HG03460 (cell line): ENCODE measurements around the gene CCL4.
"Not testable (repeated sequence)": the region's sequence is repeated elsewhere in the genome, so short reads cannot be mapped to it uniquely, and the experiment has no call there.

Source experiments
- ATAC-seq: cut with Tn5 transposase; IDR thresholded peaks from one replicate; pipeline ENCODE4 v1.9.1; 2021; ENCODE audit not compliant: unreplicated experiment

The CCL4 gene

GRCh38 chr17:36087897-36088572 lies 15.6 kb upstream of the CCL4 start:
- ATAC-seq, result not testable (repeated sequence)

DNA sequence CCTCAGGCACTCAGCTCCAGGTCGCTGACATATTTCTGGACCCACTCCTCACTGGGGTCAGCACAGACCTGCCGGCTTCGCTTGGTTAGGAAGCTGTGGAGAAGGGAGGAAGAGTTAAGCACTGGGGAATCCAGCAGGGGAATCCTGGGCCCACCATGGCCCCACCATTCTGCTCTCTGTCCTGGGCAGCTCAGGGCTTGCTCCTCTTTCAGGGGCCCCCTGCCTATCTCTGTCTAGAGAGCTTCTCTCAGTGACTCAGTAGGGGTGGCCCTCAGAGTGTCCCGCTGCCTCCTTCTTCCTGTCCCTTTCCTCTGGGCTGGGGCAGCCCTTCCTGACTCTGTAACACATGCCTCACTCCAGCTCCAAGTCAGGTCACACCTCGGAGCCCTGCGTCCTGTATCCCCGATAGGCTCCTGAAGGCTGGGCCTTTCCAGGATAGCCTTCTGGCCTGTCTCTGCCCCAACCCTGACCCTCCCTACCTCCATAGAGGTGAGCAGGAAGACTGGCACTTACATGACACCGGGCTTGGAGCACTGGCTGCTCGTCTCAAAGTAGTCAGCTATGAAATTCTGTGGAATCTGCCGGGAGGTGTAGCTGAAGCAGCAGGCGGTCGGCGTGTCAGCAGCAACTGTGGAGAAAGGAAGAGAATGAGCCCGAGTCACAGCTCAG lies 14.8 kb upstream of the CCL4 start:
- no peak for ATAC-seq

GRCh38 chr17:36089339-36089865 lies 14.2 kb upstream of the CCL4 start:
- ATAC-seq, result peak; percentile 1

GRCh38 chr17:36089888-36090836 lies 13.5 kb upstream of the CCL4 start, which contains the start of gene CCL3:
CCL3 (minus strand) TSS chr17:36090143; CDS start chr17:36090058, 85 bp downstream.
- ATAC-seq, result peak; percentile 63

DNA sequence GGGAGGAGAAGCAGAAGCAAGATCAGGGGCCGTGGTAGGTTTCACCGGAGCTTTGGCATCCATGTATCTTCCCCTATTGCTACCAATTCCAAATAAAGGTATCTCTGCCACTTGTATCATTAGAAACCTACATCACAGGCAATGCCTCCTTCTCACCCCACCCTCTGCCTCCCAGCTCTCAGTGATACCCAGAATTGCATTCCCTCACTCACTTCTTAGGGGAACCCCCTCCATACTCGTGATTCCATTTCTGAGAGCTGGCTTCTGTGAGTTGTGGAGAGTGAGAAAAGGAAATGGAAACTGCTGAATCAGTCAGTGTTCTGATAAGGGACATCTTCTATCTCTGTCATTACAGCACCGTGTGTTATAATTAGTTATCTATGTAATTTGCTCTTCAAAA lies 11.4 kb upstream of the CCL4 start:
- no peak for ATAC-seq

DNA sequence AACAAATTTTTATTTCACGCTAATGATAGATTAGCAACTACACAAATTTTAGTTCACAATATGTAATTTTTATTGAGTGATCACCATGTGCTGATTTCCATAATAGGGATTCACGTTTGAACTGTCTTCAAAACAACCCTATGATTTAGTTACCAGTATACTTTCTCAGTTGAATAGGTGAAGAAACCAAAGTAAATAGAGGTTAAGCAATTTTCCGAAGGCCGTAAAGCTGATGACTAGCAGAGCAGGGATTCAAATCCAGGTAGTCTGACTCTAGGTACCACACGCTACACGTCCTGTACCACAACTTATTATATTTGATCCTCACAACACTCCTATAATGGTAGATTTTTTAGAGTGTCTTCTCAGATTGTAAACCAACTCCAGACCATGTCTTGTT lies 10.9 kb upstream of the CCL4 start:
- not testable (repeated sequence) for ATAC-seq

- ATAC-seq, result no peak
Observed at GRCh38 chr17:36094232-36094631, 9.4 kb upstream of the CCL4 start.

GRCh38 chr17:36094746-36095145 lies 8.9 kb upstream of the CCL4 start:
- ATAC-seq, result no peak

DNA sequence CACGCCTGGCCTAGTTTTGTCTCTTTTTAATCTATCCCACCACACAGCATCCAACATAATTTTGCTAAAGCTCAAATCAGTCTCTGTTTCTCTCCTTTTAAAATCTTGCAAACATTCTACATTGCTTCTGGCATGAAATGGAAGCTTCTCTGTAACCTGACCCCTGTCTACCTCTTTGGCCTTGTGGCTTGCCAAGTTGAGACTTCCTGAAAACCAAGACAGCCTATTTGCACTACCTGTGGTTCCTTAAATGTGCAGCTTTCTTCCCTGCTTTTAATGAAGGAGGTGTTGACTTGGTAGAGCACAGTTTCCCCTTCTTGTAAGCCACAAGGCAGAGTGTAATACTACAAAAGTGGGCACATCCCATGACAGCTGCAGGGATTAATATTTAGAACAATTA lies 7.6 kb upstream of the CCL4 start:
- ATAC-seq, result no peak

- ATAC-seq, result not testable (repeated sequence)
Observed at GRCh38 chr17:36099004-36099403, 4.6 kb upstream of the CCL4 start.

- not testable (repeated sequence) for ATAC-seq
Observed at GRCh38 chr17:36104246-36104645, 619 bp downstream of the CCL4 start.

DNA sequence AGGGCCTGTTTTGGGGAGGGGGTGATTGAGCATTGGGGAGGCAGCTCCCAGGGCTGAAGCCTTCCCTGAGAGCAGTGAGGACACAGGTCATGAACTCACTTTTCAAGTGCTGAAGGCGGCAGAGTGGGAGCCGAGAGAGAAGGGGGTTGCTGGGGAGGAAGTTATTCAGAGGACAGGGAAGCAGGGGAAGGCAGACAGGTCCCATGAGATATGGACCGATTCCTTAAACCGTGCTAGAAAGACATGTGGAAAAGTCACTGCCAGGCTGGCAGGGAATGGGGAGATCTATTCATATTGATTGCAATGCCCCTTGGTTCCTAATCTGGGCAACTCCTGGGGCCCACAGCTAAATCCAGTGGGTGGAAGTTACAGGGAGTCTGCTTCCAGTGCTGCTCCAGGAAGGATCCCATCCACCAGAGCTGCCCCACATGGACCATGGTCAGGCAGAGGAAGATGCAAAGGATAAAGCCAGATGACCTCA lies 1.1 kb downstream of the CCL4 start:
- no peak for ATAC-seq

GRCh38 chr17:36105781-36106492 lies 2.3 kb downstream of the CCL4 start:
- no peak for ATAC-seq

DNA sequence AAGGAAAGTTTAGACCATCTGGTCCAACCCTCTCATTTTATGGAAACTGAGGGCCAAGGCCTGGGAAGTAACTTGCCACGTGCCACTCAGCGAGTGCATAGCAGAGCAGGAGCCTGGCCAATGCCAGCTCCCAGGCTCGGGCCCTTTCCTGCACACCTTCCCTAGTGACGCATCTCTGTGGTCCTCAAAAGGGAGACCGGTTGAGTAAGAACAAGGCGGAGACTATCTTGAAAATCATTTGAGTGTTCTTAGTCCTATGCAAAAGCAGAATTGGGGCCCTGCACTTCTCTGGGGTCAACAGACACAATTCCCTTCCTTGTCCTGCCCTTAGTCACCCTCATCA lies 2.8 kb downstream of the CCL4 start:
- no peak for ATAC-seq

DNA sequence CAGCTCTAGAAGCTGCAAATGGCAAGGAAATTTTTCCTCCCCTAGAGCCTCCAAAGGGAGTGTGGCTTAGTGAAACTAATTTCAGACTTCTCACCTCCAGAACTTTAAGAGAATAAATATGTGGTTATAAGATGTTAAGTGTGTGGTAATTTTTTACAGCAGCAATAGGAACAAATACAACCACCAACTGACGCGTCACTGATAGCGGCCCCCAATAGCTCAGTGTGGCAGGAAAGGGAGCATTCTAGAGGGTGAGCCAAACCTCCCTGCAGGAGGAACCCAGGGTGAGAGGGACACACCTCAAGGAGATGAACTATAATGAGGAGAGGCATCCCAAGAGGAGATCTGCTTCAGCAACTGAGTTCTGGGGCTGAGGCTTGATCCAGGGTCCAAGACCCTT lies 4.0 kb downstream of the CCL4 start:
- no peak for ATAC-seq

GRCh38 chr17:36108265-36108664 lies 4.6 kb downstream of the CCL4 start:
- ATAC-seq, result not testable (repeated sequence)

DNA sequence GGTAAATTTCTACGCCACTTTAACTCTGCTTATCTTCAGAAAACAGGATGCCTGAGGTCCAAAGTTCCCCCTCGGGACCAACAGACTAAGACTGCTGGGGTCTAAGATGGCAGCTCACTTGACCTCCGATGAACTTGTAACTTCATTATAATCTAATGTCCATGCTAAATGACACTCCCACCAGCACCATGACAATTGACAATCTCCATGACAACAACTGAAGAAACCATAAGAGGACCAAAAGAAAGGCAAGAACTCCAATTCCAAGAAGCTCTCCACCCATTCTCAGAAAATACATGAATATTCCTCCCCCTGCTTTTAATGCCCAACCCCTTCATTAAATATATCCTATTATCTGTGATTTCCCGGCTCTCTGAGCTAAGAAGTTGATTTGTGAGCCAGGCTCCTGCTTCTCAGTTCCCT lies 7.5 kb downstream of the CCL4 start:
- ATAC-seq, result no peak

DNA sequence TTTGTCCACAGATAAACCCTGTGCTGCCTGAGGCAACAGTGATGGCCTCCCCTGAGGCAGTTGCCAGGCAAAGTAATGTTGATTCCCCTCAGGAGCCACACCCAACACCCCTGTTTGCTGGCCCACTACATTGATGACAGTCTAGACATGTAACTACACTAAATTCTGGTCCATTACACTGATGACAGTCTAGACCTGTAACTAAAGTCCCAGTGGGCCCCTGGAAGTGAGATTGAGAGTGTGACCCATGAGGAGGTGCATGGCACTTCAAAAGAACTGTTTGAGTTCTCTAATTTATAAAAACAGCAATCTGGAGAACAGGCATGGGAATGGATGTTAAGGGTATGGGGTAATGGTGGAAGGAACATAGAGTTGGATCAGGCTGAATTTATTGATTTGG lies 8.9 kb downstream of the CCL4 start:
- no peak for ATAC-seq

DNA sequence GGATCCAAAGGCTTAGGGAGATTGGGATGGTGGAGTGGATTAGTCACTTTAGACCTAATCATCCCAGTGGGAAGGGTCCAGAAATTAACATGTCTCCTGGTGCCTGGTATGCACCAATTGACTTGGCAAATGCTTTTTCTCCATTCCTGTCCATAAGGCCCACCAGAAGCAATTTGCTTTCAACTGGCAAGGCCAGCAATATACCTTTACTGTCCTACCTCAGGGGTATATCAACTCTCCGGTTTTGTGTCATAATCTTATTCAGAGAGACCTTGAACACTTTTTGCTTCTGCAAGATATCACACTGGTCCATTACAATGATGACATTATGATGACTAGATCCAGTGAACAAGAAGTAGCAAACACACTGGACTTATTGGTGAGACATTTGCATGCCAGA lies 9.5 kb downstream of the CCL4 start:
- not testable (repeated sequence) for ATAC-seq

- ATAC-seq, result not testable (repeated sequence)
Observed at GRCh38 chr17:36114971-36115648, 11.5 kb downstream of the CCL4 start.
